ENCODE results near the gene KRTAP10-9.

The KRTAP10-9 gene

GRCh38 chr21:44649521-44650100, 22.7 kb downstream of the KRTAP10-9 start:
- DNase-seq (ENCODE audit: low read depth) = no peak
- no peak for TF ChIP-seq CTCF (IDR thresholded peaks at IDR 0.05; ENCODE audit: control insufficient read depth, extremely low read depth, insufficient read depth)
- no peak overlapping the region for H3K4me3 ChIP-seq (ENCODE audit: low read depth, low read length)

- no peak for TF ChIP-seq CTCF (IDR thresholded peaks at IDR 0.05; ENCODE audit: control insufficient read depth, extremely low read depth, insufficient read depth)
- H3K4me3 ChIP-seq (ENCODE audit: low read depth, low read length) = no peak overlapping the region
- DNase-seq (ENCODE audit: low read depth) = no peak
Observed at GRCh38 chr21:44650265-44650972, 23.5 kb downstream of the KRTAP10-9 start.

- no peak overlapping the region for H3K4me3 ChIP-seq (ENCODE audit: low read depth, low read length)
- no peak for DNase-seq (ENCODE audit: low read depth)
- TF ChIP-seq CTCF (IDR thresholded peaks at IDR 0.05; ENCODE audit: control insufficient read depth, extremely low read depth, insufficient read depth) = no peak
Observed at GRCh38 chr21:44650973-44651675, 24.2 kb downstream of the KRTAP10-9 start.

- no peak for TF ChIP-seq CTCF (IDR thresholded peaks at IDR 0.05; ENCODE audit: control insufficient read depth, extremely low read depth, insufficient read depth)
- no peak for DNase-seq (ENCODE audit: low read depth)
- H3K4me3 ChIP-seq (ENCODE audit: low read depth, low read length) = no peak overlapping the region
Observed at GRCh38 chr21:44653123-44653522, 26.2 kb downstream of the KRTAP10-9 start.

GRCh38 chr21:44653656-44654575, 27.0 kb downstream of the KRTAP10-9 start:
- no peak for TF ChIP-seq CTCF (IDR thresholded peaks at IDR 0.05; ENCODE audit: control insufficient read depth, extremely low read depth, insufficient read depth)
- DNase-seq (ENCODE audit: low read depth) = no peak
- H3K4me3 ChIP-seq (ENCODE audit: low read depth, low read length) = no peak overlapping the region

- no peak for TF ChIP-seq CTCF (IDR thresholded peaks at IDR 0.05; ENCODE audit: control insufficient read depth, extremely low read depth, insufficient read depth)
- H3K4me3 ChIP-seq (ENCODE audit: low read depth, low read length) = no peak within 1 kb of the TSS
- no peak for DNase-seq (ENCODE audit: low read depth)
Observed at GRCh38 chr21:44654576-44655175, 27.8 kb downstream of the KRTAP10-9 start, which contains the start of gene KRTAP12-4. TSS of gene KRTAP12-4 (minus strand) at chr21:44654659. CDS start at chr21:44654614, 45 bp downstream.
